NCI-H524 treated with DMSO at 0.1 percent for 48 hours (cell line): Measurements from ENCODE around the gene NUP58.

Experiments
- DNase-seq: peaks from one replicate; lab custom pipeline; 2025; lab: John Stamatoyannopoulos, UW

The NUP58 gene

GRCh38 chr13:25301347-25302113 is at the start of gene NUP58:
Gene NUP58 (plus strand): TSS chr13:25301625. CDS start chr13:25301774, 149 bp downstream.
- peak; percentile 86 for DNase-seq

- no peak for DNase-seq
Observed at GRCh38 chr13:25252225-25252624, 49.2 kb upstream of the NUP58 start.

- DNase-seq, result no peak
Observed at GRCh38 chr13:25252752-25253151, 48.7 kb upstream of the NUP58 start.

GRCh38 chr13:25253702-25254101 is 47.7 kb upstream of the NUP58 start:
- DNase-seq, result no peak

- no peak for DNase-seq
Observed at GRCh38 chr13:25262261-25262660, 39.2 kb upstream of the NUP58 start.

- DNase-seq, result no peak
Observed at GRCh38 chr13:25266706-25267105, 34.7 kb upstream of the NUP58 start.

GRCh38 chr13:25267715-25268114 is 33.7 kb upstream of the NUP58 start:
- no peak for DNase-seq

- DNase-seq, result no peak
Observed at GRCh38 chr13:25268561-25268960, 32.9 kb upstream of the NUP58 start.

GRCh38 chr13:25276748-25277147 is 24.7 kb upstream of the NUP58 start:
- DNase-seq, result no peak

GRCh38 chr13:25280396-25280795 is 21.0 kb upstream of the NUP58 start:
- DNase-seq, result no peak

GRCh38 chr13:25281193-25281934 is 20.1 kb upstream of the NUP58 start:
- DNase-seq, result no peak

- DNase-seq, result no peak
Observed at GRCh38 chr13:25281935-25282332, 19.5 kb upstream of the NUP58 start.

- DNase-seq, result no peak
Observed at GRCh38 chr13:25286308-25286968, 15.0 kb upstream of the NUP58 start.

- DNase-seq, result peak; percentile 82
Observed at GRCh38 chr13:25286969-25287961, 14.2 kb upstream of the NUP58 start, which contains the start of gene MTMR6. Gene MTMR6 (minus strand): TSS chr13:25287488. CDS start chr13:25287247, 241 bp downstream.

- no peak for DNase-seq
Observed at GRCh38 chr13:25288966-25289365, 12.5 kb upstream of the NUP58 start.

GRCh38 chr13:25291691-25292090 is 9.7 kb upstream of the NUP58 start:
- DNase-seq, result peak; percentile 83

- peak; percentile 97 for DNase-seq
Observed at GRCh38 chr13:25292301-25292700, 9.1 kb upstream of the NUP58 start.

GRCh38 chr13:25295228-25295627 is 6.2 kb upstream of the NUP58 start:
- DNase-seq, result no peak

- DNase-seq, result no peak
Observed at GRCh38 chr13:25295701-25296100, 5.7 kb upstream of the NUP58 start.

GRCh38 chr13:25300861-25301346 is 521 bp upstream of the NUP58 start:
- DNase-seq, result no peak

- DNase-seq, result no peak
Observed at GRCh38 chr13:25302121-25302520, 696 bp downstream of the NUP58 start.
